HG02763 (cell line): ENCODE measurements around the gene ADAMTS9.

Experiments used
- ATAC-seq: cut with Tn5 transposase; IDR thresholded peaks from one replicate; pipeline ENCODE4 v1.9.1; 2021; ENCODE audit warnings: mild to moderate bottlenecking, moderate library complexity; ENCODE audit not compliant: unreplicated experiment

Gene ADAMTS9

GRCh38 chr3:64625381-64625780, 62.4 kb downstream of the ADAMTS9 start:
- ATAC-seq = no peak

GRCh38 chr3:64623125-64623524, 64.7 kb downstream of the ADAMTS9 start:
- no peak for ATAC-seq

- no peak for ATAC-seq
These were observed 65.9 kb downstream of the ADAMTS9 start for GRCh38 chr3:64621726-64622395.

- ATAC-seq = no peak
These were observed 66.5 kb downstream of the ADAMTS9 start for GRCh38 chr3:64621275-64621674.

- ATAC-seq = no peak
These were observed 67.8 kb downstream of the ADAMTS9 start for GRCh38 chr3:64620020-64620419.

- ATAC-seq = no peak
These were observed 68.6 kb downstream of the ADAMTS9 start for GRCh38 chr3:64619216-64619615.

GRCh38 chr3:64617610-64618009, 70.2 kb downstream of the ADAMTS9 start:
- no peak for ATAC-seq

- no peak for ATAC-seq
These were observed 70.8 kb downstream of the ADAMTS9 start for GRCh38 chr3:64616953-64617352.

- ATAC-seq = no peak
These were observed 74.8 kb downstream of the ADAMTS9 start for GRCh38 chr3:64612916-64613526.

- no peak for ATAC-seq
These were observed 75.5 kb downstream of the ADAMTS9 start for GRCh38 chr3:64612082-64612860.

GRCh38 chr3:64608741-64609140, 79.1 kb downstream of the ADAMTS9 start:
- no peak for ATAC-seq

- no peak for ATAC-seq
These were observed 80.7 kb downstream of the ADAMTS9 start for GRCh38 chr3:64607032-64607551.

GRCh38 chr3:64604313-64604712, 83.5 kb downstream of the ADAMTS9 start:
- no peak for ATAC-seq

GRCh38 chr3:64601824-64602223, 86.0 kb downstream of the ADAMTS9 start:
- ATAC-seq = no peak

- no peak for ATAC-seq
These were observed 87.4 kb downstream of the ADAMTS9 start for GRCh38 chr3:64600246-64600950.

GRCh38 chr3:64599651-64600050, 88.1 kb downstream of the ADAMTS9 start:
- no peak for ATAC-seq

GRCh38 chr3:64595253-64595694, 92.5 kb downstream of the ADAMTS9 start:
- ATAC-seq = no peak

GRCh38 chr3:64594134-64594533, 93.7 kb downstream of the ADAMTS9 start:
- ATAC-seq = no peak

- ATAC-seq = no peak
These were observed 94.5 kb downstream of the ADAMTS9 start for GRCh38 chr3:64593350-64593749.

GRCh38 chr3:64591615-64592014, 96.2 kb downstream of the ADAMTS9 start:
- no peak for ATAC-seq

- no peak for ATAC-seq
These were observed 99.4 kb downstream of the ADAMTS9 start for GRCh38 chr3:64588380-64588779.
